ENCODE data around the gene IRGQ.
"Not testable (repeated sequence)": the region's sequence is repeated elsewhere in the genome, so short reads cannot be mapped to it uniquely, and the experiment has no call there.

Gene IRGQ

DNA sequence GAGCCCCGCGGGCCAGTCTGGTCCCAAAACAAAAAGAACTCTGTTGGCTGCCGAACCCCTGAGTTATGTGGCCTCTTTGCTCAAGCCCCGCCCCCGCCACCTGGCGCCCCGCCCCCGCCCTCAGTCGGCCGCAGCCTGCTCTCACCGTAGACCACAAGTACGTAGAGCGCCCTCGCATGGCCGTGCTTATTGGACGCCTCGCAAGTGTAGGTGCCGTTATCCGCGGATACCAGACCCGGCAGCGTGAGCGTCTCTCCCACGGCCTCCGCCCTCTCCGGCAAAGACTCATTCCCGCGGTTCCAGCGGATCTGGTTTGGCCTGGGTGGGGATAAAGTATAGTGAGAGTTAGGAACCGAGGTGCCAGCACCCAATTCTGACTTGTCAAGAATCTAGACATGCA lies 29.0 kb upstream of the IRGQ start:
- DNase-seq (ENCODE audit: low spot score): peak; percentile 84

DNA sequence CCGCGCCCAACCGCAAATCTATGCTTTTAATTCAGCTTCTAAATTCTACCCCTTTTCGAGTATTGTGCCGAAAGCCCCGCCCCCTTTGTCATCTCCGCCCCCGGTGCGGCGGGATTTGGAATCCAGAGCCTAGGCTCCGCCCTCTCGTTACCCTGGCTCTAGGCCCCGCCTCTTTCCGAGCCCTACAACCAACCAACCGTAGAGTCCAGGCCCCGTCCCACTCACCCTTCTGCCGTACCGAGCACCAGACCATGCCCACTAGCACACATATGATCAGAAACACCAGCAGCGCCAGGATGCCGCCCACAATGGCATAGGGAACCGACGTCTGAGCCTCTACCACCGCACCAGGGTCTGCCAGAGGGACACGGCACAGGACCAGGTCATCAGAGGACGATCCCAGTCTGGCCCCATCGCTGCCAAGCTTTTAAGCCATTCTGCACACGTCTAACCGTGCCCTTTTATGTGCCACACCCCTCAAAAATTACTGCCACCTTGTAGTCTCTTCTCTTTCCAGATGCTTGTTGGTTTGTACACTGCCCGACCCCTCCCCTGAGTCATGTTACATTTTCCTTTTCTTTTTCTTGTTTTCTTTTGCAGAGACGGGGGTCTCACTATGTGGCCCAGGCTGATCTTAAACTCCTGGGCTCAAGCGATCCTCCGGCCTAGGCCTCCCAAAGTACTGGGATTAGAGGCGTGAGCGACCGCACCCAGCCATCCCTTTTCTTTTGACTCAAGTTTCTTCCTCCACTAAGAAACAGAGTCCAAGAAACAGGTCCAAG lies 28.1 kb upstream of the IRGQ start:
- DNase-seq (ENCODE audit: low spot score): no peak

DNA sequence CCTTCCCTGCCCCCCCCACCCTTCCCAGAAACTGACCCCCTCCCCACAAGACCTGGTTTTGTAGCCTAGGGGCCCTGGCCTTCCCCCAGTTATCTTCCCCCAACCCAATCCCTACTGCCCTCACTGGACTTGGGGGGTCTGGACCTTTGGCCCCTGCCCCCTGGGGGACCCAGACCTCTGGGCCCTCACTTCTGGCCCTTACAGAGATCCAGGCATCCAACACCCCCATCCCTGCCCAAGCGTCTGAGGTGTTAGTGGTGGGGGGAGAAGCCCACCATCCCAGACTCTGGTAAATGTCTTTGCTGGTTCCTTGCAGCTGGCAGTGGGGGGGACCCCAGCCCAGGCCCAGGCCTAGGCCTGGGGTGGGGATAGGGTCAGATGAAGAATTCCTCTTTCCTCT lies 27.0 kb upstream of the IRGQ start:
- DNase-seq (ENCODE audit: low spot score): no peak

DNA sequence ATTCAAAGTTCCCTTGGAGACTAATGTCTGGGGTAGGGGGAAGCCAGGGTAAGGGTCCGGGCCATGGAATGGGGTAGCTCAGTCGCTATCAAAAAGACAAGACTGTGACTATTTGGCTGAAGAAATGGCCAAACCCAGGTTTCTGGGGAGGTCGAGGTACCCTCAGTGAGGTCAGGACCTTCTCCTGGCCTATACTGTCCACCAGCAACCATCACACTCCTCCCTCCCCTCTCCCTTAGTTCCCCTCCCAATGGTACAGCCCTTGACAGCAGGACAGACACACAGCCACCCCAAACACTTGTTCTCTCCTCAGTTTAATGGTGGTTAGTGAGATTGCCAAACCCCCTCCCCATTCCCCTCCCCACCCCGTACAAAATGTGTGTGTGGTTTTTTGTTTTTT lies 26.1 kb upstream of the IRGQ start:
- DNase-seq (ENCODE audit: low spot score): no peak

DNA sequence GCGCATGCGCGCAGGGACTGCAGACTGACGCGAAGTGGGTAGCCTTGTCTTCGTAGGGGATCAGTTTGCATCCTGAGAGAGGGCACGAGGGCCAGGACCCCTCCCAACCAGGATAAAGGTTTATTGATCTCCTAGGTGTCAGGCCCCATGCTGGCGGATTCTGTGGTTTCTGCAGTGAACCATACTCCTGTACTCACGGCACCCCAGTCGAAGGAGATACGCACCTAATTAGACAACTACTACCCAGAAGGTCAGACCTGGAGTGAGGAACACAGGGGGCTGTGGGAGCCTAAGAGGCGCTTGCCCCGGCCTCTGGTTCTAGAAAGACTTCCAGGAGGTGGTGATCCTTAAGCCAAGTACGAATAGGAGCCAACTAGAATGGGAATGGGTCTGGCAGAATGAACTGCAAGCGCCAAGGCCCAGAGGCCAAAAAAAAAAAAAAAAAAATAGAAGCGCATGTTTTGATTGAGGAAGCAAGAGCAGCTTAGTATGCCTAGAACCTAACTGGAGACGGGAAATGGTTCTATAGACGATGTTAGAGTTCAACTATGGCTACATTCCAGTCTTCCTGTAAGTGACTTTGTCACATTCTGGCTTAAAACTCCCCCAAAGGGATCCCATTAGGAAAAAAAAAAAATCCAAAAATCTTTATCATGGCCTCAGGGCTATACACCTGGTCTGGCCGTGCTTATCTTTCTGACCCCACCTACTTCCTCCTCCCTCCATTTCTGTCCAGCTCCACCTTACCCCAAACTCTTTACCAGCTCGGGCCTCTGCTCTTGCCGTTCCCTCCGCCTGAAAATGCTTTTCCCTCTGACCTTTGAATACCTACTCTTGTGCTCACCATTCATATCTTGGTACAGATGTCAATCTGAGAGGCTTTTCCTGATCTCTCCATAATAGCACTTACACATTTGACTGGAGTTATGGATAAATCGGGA lies 24.4 kb upstream of the IRGQ start:
- no peak for DNase-seq (ENCODE audit: low spot score)

DNA sequence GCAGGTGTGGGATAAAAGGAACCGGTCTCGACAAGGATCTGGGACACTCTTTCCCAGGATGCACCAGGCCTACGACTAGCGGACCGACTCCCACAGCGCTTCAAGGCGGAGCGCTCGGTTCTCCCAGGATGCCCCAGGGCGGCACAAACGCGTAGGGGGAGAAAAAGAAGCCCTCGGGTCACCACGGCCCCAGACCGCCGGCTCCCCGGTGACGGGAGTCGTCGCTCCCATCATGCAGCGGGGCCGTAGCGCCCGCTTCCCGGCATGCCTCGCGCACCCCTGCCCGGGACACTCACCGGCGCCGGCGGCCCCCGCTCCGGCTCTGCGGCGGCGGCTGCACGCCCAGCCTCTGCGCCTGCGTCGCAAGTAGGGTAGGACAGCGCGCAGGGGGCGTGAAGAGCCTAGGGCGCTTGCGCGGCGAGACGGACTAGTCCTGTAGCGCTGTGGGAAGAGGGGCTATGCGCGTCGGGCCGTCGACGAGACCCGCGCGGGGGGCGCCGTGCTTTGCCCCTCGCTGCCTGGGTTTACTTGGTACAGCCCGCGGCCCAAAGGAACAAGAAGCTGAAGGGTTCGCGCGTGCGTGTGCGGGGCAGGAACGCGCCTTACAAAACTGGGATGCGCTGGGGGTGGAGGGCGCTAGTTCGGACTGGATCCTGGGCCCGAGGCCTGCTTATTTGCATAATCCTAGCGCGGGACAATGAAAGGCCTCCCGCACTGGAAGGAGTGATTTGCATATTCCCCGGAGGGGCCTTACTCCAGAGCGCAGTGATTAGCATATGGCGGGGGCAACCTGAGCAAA lies 23.5 kb upstream of the IRGQ start, which contains the start of gene ZNF428:
Gene ZNF428 (minus strand): TSS at position 368 of the 799 bp plus-strand sequence. CDS start 5,325 bp downstream, outside the sequence.
- DNase-seq (ENCODE audit: low spot score): peak; percentile 86

DNA sequence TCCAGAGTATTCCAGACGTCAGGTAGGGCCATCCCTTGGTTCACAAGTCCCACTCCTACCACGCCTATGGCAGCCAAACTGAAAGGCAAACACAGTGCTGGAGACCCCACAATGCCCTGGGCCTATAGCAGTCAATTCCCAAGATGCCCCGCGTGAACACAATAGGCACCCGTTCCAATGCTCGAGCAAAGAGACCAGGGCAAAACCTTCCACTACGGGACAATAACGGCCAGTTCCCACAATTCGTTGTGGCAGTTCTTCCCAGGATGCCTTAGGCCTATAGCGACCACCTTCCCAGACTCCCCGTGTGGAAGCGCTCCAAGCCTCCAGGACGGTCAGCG lies 23.0 kb upstream of the IRGQ start:
- peak; percentile 25 for DNase-seq (ENCODE audit: low spot score)

DNA sequence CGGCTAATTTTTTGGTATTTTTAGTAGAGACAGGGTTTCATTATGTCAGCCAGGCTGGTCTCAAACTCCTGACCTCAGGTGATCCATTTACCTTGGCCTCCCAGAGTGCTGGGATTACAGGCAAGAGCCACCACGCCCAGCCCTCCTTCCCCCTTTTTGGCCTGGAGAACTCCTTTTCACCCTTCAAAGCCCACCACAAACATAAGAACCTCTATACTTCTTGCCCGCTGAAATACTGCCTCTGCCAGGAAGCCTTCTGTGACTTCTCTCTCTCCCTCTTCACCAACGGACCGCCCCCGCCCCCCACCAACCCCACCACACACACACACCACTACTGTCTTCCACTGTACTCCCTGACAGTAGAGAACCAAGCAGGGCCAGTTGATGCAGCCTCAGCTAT lies 21.0 kb upstream of the IRGQ start:
- DNase-seq (ENCODE audit: low spot score): no peak

DNA sequence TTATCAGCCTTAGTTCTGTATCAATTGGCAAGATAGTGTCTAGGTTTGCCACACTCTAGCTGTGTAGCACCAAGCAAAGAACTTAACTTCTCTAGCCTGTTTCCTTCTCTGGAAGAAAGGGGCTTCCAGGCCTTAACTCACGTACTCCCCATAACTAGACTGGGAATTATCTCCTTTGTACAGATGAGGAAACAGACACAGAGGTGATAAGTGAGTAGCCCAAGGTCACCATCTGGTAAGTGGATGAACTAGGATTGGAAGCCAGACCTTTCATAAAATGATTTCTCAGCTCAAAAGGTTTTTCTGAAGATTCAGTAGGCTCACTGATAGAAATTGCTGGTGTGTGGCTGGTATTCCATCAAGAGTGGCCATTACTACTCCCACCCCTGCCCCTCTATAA lies 20.4 kb upstream of the IRGQ start:
- no peak for DNase-seq (ENCODE audit: low spot score)

DNA sequence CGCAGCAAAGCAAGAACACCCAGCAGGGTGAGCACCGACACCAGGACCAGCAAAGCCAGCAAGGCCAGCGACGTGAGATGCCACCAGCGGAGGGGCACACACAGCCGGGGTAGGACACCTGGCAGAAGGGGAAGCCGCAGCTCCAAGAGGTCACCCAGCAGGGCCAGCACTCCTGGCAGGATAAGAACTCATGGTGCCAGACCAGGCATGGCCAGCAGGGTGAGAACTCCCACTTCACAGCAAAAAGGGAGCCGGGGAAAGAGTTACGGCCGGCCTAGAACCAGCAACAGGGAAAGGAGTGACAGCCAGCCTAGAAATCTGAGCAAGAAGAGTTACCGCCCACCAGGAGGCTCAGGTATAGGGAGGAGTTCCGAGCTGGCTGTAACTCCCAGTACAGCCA lies 16.4 kb upstream of the IRGQ start:
- no peak for DNase-seq (ENCODE audit: low spot score)

DNA sequence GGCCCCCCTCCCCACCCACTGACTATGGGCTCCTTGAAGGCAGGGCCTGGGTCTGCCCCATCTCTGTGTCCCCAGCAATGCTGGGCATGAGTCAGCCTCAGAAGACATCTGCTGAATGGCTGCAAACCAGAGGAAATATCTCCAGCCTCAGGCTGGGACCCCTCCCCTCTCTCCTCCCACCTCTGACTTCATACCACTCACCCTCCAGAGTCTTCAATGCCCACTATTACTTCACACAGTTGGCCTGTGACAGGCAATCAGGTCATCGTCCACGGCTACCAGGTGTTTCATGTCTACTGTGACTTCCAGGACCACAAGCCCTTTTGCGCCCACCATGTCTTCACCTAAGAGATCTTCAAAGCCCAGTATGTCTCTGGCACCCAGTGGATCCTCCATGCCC lies 15.9 kb upstream of the IRGQ start, which contains the start of gene SRRM5:
Gene SRRM5 (plus strand): TSS at position 301 of the 400 bp plus-strand sequence. CDS start 34 bp downstream, at position 335.
- DNase-seq (ENCODE audit: low spot score): no peak

DNA sequence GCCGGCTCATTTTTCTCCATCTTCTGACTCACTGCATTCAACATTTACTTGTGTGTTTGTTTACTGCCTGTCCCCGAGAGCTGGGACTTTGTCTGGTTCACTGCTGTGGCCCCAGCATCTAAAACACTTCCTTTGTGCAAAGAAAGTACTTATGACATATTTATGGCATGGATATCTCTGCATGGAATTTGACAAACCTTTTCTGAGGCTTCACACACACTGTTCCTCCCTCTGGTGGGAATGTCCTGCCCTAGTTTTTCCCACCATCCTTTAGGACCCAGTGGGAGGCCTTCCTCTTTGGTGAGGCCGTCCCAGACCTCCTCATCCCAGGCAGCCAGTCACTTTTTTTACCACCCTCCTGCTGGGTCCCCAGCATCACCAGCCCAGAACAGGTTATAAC lies 14.6 kb upstream of the IRGQ start:
- no peak for DNase-seq (ENCODE audit: low spot score)

DNA sequence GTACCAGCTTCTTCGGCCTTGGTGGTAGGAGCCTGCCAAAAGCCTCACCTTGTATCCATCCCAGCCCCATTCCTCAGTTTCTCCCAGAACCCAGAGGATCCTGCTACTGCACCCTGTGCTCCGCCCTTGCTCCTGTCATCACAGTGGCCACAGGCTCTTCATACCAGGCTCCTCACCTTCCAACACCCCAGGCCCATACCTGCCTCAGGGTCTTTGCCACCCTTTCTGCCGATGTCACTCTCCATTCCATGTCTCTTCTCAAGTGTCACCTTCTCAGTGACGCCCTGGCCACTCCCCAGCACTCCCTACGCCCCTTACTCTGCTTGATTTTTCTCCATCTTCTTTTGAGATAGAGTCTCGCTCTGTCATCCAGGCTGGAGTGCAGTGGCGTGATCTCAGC lies 13.9 kb upstream of the IRGQ start:
- no peak for DNase-seq (ENCODE audit: low spot score)

DNA sequence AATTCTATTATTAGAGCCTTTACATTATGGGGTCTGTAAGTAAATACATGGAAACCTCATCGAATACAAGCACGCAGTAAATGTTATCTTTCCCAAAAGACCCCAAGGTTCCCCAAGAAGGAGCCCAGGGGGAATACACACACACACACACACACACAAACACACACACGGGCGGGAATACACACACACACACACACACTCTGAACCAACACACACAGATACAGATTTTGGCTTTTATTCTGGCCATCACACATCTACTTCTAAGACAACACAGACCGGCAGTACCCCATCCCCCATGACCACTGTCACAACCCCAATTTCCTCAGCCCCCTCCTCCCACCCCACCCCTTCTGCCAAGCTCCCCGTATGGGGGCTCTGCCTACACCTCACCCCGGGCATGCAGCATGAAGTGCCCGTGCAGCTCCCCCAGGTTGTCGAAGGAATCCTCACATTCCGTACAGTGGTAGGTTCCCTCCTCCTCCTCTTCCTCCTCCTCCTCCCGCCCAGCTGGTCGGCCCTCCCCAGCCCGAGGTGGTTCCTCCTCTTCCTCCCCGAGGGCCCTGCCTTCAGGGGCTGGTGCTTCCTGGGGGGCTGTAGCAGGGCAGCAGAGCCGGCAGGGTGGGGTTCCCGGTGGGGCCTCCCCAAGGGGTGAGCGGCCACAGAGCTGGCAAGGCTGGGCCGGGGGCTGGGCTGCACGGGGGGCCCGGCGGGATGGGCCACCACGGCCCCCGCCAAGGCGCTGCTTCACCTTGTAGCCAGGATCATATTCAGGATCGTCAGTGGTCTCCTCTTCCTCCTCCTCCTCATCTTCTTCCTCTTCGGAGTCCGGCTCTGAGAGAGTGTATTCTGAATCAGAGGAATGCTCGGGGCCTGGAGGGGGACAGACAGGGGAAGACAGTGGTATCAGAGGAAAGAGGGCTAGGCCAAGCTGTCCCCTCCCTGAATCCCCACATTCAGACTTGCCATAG lies 11.6 kb upstream of the IRGQ start:
- no peak for DNase-seq (ENCODE audit: low spot score)

DNA sequence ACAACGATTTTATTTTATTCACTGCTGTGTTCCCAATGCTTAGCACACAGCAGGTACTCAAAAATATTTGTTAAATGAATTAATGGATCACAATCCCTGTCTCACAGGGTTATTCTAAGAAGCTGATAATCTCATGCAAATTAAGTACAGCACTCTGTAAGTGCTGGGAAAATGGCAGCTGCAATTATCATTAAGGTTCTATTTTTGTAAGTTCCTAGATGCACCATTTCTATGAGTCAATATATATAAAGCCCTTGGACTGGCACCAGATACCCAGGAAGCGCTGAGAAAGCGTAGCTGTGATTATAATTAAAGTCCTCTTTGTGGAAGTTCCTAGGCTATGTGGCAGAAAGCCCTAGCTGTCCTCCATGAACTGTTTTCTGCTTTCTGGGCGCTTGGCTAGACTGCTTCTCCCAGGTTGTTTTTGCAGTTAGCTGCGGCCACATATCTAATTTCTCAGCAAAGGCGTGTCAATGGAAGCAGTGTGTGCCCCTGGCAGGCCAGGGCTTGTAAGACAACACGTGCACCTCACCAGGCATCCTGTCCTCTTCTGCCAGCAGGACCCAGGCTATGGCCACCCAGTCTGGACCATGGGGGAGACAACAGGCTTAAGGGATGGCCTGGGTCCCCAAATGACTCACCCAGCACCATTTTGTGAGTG lies 10.8 kb upstream of the IRGQ start:
- DNase-seq (ENCODE audit: low spot score): no peak

DNA sequence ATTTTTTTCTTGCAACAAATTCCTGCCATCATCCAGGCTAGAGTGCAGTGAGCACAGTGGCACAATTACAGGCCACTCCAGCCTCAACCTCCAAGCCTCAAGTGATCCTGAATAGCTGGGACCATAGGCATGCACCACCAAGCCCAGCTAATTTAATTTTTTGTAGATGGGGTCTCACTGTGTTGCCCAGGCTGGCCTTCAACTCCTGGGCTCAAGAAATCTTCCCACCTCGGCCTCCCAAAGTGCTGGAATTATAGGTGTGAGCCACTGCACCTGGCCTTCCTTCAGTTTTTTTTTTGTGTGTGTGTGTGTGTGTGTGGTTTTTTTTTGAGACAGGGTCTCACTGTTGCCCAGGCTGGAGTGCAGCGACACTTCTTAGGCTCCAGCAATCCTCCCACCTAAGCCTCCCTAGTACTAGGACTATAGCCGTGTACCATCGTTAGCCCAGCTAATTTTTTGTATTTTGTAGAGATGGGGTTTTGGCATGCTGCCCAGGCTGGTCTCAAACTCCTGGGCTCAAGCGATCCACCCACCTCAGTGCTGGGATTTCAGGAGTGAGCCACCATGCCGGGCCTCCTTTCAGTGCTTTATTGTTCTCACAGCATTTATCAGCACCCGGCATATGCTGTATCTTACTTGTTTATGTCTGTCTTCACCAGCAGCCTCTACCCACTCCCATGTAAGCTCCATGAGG lies 10.1 kb upstream of the IRGQ start:
- no peak for DNase-seq (ENCODE audit: low spot score)

DNA sequence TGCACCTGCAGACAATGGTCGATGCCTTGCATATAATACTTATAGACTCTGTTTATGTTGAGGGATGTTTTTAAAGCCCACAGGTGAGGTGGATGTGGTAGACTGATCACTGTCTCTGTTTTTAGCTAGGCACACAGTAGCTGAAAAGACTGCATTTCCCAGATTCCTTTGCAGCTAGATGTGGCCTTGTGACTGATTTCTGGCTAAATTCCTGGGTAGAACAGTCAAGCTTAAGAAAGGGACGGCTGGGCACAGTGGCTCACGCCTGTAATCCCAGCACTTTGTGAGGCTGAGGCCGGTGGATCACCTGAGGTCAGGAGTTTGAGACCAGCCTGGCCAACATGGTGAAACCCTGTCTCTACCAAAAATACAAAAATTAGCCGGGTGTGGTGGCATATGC lies 4.4 kb upstream of the IRGQ start:
- not testable (repeated sequence) for DNase-seq (ENCODE audit: low spot score)

DNA sequence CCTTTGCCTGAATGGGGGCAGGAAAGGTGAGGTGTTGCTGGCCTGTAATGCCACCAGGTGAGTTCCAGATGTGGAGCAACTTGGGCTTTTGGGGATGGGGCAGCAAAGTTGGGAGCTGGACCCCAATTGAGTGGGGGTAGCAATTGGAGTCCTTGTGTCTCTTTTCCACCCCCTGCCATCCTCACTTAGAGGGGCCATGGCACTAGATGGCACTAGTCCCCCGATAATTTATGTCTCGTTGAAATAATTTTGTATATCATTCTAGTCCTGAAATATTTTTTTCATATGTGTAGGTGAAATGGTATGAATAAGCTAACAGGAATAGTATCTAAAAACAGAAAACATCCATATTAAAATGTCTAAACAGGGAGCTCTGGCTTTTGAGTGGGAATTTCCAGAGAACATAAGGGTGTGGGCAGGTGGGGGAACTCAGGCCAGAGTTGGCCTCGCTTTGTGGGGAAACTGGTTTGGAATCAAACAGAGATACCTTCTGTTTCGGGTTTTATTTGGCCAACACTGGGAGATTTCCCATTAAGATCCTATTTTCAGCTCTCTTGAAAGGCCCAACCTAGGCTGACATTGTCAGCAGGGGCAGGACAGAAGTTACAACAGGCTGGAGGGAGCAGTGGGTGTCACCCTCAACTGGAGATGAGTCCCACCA lies 3.8 kb upstream of the IRGQ start:
- DNase-seq (ENCODE audit: low spot score): no peak
